Sigmoid colon (tissue), 4 donors: ENCODE data around the gene SMIM31.

Experiments
- CTCF ChIP-seq, 4 experiments: fragments of 450-650 bp in 3 of 4; fragments of 200-600 bp in 1 of 4; IDR thresholded peaks; one replicate each; pipeline ENCODE4 v1.5.1; 2016 to 2019; ENCODE audit warnings: antibody characterized with exemption in 4 of 4, mild to moderate bottlenecking in 3 of 4, moderate library complexity in 2 of 4
- POLR2AphosphoS5 ChIP-seq, 4 donors: sonication (generic); formaldehyde crosslinking; IDR thresholded peaks; one replicate each; pipeline ENCODE4 v1.6.1; 2017; ENCODE audit warnings: antibody characterized with exemption in 4 of 4

- no peak for TF ChIP-seq POLR2AphosphoS5 (IDR thresholded peaks at IDR 0.05)
- TF ChIP-seq CTCF (IDR thresholded peaks at IDR 0.05) = peak; percentile 17 to 74 (median 50)
Observed at GRCh38 chr4:164731827-164732474, 22.0 kb upstream of the SMIM31 start.
